ENCODE results near the gene CRADD.
"Not testable (repeated sequence)": the region's sequence is repeated elsewhere in the genome, so short reads cannot be mapped to it uniquely, and the experiment has no call there.

The CRADD gene

DNA sequence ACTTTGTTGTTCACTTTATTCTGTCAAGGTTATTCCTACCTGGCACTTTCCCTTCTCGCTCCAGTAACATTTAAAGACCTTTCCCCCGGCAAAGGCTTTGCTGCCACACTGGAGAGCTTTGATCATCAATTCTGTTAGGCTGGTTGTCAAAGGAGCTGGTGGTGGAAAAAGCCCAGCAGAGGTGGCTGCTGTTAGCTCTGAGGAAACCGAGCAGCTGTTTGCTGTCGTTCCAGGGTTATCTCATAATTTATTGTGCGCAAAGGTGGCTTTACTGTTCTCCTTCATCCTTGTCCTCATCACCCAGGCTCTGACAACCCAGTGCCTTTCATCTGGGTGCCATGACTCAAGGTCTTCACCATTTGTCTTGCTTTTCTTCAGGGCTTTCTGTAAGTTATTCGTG, 38.2 kb upstream of the CRADD start:
- DNase-seq = no peak
- in situ Hi-C loops (cut with HindIII; ENCODE audit: low pct_ligation_motif_present, low sequenced_read_pairs) = no loop called here
- TF ChIP-seq, protein P1, sequence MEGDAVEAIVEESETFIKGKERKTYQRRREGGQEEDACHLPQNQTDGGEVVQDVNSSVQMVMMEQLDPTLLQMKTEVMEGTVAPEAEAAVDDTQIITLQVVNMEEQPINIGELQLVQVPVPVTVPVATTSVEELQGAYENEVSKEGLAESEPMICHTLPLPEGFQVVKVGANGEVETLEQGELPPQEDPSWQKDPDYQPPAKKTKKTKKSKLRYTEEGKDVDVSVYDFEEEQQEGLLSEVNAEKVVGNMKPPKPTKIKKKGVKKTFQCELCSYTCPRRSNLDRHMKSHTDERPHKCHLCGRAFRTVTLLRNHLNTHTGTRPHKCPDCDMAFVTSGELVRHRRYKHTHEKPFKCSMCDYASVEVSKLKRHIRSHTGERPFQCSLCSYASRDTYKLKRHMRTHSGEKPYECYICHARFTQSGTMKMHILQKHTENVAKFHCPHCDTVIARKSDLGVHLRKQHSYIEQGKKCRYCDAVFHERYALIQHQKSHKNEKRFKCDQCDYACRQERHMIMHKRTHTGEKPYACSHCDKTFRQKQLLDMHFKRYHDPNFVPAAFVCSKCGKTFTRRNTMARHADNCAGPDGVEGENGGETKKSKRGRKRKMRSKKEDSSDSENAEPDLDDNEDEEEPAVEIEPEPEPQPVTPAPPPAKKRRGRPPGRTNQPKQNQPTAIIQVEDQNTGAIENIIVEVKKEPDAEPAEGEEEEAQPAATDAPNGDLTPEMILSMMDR (IDR thresholded peaks at IDR 0.05; ENCODE audit: low read depth, low read length, missing control alignments) = no peak

DNA sequence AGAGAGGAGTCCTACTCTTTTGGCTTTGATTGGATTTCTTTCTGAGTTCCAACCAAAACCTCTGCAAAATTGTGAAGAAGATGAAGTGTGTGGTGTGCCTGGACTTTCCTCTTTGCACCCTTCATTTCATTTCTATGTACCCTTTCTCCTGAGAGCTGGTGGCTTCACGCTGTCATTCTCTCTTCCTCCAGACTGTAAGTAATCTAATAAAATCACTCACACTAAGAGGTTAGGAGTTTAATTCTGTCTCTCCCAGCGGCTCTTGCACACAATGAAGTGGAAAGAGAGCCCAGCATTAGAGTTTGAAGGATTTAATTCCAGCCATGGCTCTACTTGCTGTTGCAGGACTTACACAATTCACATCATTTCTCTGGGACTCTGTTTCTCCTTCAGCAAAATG, 37.8 kb upstream of the CRADD start:
- H3K36me3 ChIP-seq (replicated peaks) = no peaks in the 10 kb centered on the region
- no peaks in the 10 kb centered on the region for H3K27me3 ChIP-seq (replicated peaks)
- in situ Hi-C loops (cut with HindIII; ENCODE audit: low pct_ligation_motif_present, low sequenced_read_pairs) = no loop called here
- DNase-seq = no peak
- H3K27ac ChIP-seq = no peak overlapping the region
- H3K4me3 ChIP-seq (ENCODE audit: low read depth, low read length) = no peak overlapping the region
- TF ChIP-seq, protein P1 (IDR thresholded peaks at IDR 0.05; ENCODE audit: low read depth, low read length, missing control alignments) = no peak

More for the DNA sequence above, 38.2 kb upstream of the CRADD start:
- no peak overlapping the region for H3K4me3 ChIP-seq (ENCODE audit: low read depth, low read length)
- no peaks in the 10 kb centered on the region for H3K36me3 ChIP-seq (replicated peaks)
- no peaks in the 10 kb centered on the region for H3K27me3 ChIP-seq (replicated peaks)
- no peak overlapping the region for H3K27ac ChIP-seq

DNA sequence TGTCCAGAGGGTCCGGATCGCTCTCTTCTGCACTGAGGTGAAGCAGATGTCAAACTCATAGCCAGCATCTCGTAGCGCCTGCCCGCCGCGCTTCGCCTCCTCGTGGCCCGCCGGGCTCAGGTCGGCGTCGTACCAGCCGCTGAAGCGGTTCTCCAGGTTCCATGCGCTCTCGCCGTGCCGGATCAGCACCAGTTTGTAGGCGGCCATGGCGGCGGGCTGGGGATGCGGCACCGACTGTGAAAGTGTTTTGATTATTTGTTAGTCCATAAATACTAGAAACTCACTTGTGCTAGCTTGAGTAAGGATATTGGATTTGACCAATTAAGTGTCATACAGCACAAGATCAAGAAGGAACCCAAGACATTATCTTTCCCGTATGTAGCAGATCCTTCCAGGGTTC, 35.8 kb upstream of the CRADD start:
- H3K4me3 ChIP-seq (ENCODE audit: low read depth, low read length); in situ Hi-C loops (cut with HindIII; ENCODE audit: low pct_ligation_motif_present, low sequenced_read_pairs); DNase-seq; H3K36me3 ChIP-seq (replicated peaks); H3K27me3 ChIP-seq (replicated peaks); H3K27ac ChIP-seq: not testable (repeated sequence)

DNA sequence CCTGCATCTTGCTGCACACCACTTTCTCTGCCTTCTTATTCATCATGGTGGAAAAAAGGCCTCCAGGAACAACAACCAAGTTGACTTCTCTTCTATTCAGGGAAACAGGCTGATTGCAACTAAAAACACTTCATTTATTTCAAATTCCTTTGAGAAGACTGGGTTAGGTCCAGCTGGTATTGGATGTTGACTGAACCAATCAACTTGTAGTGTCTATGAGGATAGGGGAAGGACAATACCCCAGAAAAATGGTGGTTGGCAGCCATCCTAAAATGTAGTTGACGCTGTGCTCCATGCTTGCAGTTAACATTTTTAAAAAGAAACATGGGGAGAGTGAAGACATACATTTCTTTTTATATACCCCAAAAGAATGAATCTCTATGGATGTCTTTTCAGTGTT, 34.4 kb upstream of the CRADD start:
- in situ Hi-C loops (cut with HindIII; ENCODE audit: low pct_ligation_motif_present, low sequenced_read_pairs) = no loop called here
- Histone ChIP-seq H3K36me3 (replicated peaks) (no peaks in the 10 kb centered on the region), H3K4me3 (ENCODE audit: low read depth, low read length) (no peak overlapping the region), H3K27me3 (replicated peaks) (no peaks in the 10 kb centered on the region), H3K27ac (no peak overlapping the region)
- TF ChIP-seq, protein P1 (IDR thresholded peaks at IDR 0.05; ENCODE audit: low read depth, low read length, missing control alignments) = no peak
- DNase-seq = no peak

DNA sequence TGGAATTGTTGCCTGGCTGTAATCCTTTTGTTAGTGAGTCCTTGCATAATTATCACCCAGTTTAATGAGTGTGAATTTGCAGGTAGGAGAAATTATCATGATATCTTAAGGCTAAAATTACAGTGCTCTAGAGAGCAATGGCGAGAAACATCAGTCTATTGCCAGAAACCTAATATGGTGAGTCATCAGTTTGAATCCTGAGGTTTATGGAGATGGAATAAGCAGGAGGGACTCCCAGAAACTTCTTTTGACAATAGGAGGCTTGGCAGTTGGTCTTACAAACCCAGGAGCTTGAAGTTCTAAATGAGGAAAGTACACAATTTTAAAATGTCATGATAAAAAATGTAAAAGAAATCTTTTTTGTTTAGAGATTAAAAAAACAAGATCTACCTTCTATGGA, 31.5 kb upstream of the CRADD start:
- DNase-seq = no peak
- TF ChIP-seq, protein P1 (IDR thresholded peaks at IDR 0.05; ENCODE audit: low read depth, low read length, missing control alignments) = no peak
- in situ Hi-C loops (cut with HindIII; ENCODE audit: low pct_ligation_motif_present, low sequenced_read_pairs) = no loop called here
- no peaks in the 10 kb centered on the region for H3K36me3 ChIP-seq (replicated peaks)
- H3K27ac ChIP-seq = no peak overlapping the region
- no peak overlapping the region for H3K4me3 ChIP-seq (ENCODE audit: low read depth, low read length)
- H3K27me3 ChIP-seq (replicated peaks) = no peaks in the 10 kb centered on the region

DNA sequence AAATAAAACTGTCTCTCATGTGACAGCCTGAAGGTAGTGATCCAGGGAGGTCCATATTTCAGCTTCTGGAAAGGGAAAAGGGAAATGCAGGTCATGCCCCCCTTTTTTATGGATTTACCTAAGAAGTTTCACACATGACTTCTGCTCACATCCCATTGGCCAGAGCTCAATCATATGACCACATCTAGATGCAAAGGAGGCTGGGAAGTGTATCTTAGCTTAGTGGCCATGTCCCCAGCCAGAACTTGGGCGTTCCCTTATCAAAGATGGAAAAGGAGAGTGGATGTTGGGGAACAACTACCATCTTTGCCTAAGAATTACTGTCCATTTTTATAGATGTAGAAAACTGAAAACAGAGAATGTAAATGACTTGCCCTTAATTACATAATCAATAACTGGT, 26.5 kb upstream of the CRADD start:
- in situ Hi-C loops (cut with HindIII; ENCODE audit: low pct_ligation_motif_present, low sequenced_read_pairs) = no loop called here
- H3K27me3 ChIP-seq (replicated peaks) = no peaks in the 10 kb centered on the region
- H3K4me3 ChIP-seq (ENCODE audit: low read depth, low read length) = no peak overlapping the region
- H3K36me3 ChIP-seq (replicated peaks) = no peaks in the 10 kb centered on the region
- no peak overlapping the region for H3K27ac ChIP-seq
- TF ChIP-seq, protein P1 (IDR thresholded peaks at IDR 0.05; ENCODE audit: low read depth, low read length, missing control alignments) = no peak
- no peak for DNase-seq

Measured in brain microvascular endothelial cell (primary cell).